NCI-H2029 treated with DMSO at 0.1 percent for 48 hours (cell line): ENCODE data around the gene SMAD6.
A peak's percentile ranks its signal among the peaks of the same experiment; 100 is the strongest.

ENCODE experiments used
- DNase-seq: peaks from one replicate; lab custom pipeline; 2025; lab: John Stamatoyannopoulos, UW

The SMAD6 gene

DNA sequence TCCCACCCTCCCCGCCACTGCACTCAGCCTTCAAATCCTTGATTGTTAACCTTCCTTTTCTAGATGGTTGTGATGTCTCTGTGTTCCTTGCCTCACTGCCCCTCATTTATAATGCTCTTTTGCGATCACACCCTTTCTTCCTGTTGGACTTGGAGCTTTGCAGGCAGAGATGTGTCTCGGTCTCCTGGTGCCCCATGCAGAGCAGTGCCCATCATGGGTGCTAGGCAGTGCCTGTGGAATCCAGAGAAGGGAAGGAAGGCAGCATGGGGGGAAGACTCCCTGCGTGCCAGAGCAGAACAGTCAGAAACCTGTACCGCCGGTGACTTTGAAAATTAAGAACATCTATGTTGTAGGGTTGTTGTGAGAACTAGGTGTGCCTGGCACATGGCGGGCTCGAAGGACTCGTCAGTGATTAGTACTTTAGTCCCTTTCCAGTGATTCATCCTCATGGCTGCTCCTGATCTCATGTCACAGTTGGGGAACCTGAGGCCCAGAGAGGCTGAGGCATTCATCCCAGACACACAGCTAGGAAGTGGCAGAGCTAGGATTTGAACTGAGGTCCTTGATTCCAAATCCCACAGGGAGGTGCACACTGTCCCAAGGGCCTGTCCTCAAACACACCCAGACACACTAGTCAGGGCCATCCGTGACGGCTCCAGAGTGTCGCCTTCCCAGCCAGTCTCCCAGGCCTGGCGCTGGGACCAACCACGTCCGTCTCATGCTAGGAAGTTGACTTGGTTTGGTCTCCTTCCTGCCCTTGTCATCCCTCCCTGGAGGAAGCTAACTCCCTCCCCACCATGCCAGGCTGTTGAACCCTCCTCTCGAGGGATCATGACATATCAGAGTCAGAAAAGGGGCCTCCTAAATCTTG, 58.3 kb downstream of the SMAD6 start:
- DNase-seq = no peak

DNA sequence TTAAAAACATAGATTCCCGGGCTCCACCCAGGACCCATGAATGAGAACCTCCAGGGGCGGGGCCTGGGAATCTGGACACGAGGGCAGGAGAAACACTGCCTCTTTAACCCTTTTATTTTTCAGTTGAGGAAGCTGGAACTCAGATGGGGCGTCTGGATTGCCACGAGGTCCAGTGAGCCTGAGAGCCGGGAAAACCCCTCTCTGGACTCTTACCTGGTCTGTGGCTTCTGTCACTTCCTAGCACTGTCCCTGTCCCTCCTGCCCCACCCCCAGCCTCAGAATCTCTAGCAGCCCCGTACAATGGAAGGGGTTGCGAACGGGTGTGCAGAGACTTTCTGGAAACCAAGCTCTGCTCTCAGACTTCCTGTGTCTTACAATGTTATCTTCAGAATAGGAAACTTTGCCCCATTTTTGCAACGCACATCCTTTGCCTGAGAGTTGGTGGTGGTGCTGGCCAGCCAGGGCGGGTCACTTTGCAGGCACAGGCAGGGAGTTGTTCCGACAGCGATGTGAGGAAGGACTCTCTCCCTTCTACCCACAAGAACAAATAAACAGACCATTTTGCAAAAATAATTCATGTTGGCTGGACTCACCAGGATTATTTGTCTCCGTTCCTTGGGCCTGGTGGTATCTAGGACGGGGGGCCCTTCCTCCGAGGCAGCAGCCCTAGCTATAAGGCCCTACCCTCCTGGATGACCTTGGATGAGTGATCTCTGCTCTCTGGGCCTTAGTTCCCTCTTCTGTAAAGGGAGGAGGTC, 59.1 kb downstream of the SMAD6 start:
- DNase-seq = no peak

DNA sequence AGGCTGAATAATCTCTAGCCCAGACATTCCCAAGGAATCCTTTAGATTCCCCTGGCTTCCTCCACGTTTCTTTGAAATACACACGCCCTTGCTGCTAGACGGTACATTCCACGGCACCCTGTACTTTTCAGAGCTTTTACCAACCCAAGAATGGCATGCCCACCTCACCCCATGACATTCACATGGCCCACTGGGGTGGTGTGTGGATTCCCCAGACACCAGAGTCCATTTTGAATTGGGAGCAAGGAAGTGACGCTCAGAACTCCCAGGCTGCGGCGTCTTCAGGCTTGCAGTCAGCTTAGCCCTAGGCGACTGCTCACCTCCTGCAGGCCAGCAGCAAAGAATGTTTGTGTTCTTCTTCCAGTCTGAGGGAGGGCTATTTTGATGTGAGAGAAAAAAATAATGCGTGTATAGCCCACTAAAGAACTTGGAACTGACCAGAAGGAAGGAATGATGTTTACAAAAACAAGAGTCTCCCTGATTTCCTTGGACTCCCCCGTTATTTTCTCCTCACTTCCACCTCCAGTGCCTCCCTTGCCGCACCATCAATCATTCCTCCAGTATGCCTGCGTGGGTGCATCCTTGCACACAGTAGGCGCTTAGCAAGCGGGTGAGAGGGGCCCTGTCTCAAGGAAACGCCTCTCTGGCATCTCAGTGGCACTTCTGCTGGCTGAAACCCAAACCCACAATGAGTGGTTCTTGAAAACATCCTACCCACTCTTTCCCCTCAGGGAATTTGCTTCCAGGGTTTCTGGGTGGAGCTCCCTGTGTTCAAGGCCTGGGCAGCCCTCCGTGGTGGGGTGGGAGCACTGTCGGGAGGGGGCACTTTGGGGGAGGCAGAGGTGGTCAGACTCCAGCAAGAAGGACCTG, 59.9 kb downstream of the SMAD6 start:
- no peak for DNase-seq

DNA sequence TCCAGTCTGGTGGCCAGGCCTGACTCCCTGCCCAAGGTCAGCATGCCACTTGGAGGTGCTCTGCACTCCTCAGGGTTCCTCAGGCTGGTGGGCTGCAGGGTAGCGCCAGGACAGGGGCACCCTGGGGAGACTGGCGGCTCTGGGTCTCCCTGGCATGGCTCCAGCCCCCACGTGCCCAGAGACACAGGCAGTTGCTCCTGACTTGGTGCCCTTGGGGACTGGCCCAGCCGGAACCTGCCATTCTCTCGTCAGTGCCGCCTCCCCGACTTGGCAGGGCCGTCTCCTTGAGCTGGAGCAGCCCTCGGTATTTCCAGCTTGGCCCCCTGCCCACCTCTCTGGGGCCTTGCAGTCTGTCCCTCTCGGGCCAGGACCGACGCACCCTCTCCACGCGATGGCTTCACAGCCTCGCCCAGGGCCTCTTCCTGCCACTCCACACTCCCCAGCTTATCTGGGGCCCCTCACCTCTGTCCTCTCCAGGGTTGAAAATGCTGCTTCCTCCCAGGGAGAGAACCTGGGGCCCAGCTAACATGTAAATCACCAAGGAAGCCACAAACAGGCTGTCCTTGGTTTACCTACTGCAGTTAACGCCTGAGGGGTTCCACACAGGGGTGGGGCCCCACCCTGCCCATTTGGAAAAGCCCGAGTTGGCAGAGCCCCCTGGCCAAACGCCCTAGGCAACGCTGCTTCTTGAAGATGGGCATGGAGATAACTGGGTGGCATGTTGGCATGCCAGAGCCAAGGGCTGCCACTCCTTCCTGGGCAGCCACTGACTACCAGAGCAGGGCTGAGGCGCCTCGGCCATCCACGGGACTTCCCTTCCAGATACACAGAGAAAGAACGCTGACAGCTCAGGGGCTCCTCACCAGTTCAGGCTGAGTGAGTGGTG, 61.4 kb downstream of the SMAD6 start:
- peak; percentile 10 for DNase-seq

DNA sequence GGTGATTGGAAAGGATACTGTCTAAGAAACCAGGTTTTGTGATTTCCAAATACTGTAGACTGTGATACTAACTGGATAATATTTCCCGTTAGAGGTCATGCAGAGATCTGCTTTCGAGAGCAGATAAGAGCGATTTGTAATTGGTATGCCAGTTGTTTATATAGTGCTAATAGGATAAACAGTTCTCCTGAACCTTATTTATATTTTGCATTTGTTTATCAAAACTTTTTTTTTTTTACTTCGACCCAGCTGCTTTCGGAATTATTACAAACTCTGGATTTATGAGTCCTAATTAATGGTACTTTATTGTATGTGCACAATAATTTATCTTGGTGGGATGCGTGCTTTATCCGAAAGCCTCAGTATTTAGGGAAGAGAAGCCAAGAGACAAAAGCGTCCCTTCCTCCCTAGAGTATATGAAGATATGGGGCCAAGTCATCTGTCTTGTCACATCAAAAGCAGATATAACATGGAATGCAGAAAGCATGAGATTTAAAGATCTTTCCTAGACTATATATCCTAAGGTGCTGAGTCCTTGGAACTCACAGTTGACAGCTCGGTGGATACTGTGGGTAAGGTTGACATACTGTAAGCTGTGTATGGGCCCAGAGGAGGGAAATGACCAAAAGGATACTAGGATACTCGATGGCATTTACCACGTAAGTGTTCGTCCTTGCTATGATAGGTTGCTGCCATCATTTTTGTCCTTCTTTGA, 62.2 kb downstream of the SMAD6 start:
- no peak for DNase-seq

DNA sequence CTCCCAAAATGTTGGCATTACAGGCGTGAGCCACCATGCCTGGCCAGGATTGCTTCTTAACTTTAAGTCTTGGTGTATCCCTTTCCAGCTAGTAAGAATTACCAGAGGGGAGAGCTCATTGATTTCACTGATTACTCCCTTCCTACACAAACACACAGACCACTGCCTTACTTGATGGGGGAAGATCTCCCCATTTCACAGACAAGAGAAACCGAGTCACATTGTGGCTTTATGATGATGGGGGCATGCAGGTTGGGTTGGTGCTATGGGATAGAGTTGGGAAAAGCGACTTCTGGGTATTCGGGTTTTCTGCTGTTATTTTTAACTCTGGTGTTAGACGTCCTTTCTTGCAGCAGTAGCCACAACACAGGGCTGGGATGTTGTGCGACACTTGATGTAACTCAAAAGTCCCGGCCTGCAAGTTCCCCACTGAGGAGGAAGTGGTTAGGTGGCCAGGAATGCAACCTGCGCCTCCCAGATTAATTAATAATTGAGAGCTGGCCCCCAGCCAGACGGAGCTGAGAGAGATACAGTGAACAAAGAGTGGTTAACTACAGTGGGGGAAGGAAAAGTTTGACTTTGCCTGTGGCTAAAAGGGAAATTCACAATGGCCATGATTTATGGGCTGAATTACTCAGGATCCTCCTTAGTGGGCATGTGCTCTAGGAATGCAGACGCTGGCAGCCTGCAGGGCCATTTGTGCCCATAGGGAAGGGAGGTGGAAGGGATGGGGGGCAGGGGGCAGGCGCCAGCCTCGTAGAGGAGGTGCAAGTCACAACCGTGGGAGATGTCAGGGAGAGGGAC, 63.6 kb downstream of the SMAD6 start:
- no peak for DNase-seq

DNA sequence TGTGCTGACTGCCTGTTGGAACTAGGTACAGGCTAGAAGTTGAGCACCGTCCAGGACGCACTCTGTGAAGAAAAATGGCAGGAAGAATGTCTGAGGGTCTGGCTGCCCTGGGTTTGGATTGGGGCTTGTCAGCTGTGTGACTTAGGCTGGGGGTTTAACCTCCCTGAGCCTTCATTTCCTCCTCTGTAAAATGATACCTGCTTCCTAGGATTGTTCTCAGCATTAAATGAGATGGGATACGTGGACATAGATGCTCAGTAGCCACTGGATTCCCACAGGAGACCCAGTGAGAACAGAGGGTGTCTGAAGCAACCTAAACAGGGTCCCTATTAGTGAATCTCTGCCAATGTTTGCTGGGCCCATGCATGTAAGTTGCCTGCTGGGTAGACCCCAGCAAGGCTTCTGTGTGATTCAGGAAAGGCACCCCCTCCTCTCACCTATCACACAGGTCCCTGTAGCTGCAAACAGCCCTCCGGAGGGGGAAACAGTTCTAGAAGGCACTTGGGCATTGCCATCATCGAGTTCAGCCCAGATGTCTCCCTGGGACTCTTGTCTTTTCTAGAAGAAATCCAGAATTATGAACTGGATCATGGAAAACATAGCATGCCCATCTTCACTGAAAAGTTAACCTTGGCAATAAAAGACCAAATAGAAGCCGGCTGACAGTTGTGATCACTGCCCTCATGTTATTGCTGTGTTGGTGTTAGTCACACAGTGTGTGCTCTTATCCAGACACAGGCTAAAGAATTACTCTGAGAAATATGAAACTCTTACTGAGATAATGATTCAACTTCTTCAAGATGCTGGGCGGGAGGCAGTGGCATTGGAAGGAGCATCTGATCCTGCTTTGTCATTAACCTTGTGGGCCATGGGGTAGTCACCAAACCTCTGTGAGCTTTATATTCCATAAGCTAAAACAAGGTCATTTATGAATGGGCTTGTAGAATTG, 64.5 kb downstream of the SMAD6 start:
- DNase-seq = no peak

DNA sequence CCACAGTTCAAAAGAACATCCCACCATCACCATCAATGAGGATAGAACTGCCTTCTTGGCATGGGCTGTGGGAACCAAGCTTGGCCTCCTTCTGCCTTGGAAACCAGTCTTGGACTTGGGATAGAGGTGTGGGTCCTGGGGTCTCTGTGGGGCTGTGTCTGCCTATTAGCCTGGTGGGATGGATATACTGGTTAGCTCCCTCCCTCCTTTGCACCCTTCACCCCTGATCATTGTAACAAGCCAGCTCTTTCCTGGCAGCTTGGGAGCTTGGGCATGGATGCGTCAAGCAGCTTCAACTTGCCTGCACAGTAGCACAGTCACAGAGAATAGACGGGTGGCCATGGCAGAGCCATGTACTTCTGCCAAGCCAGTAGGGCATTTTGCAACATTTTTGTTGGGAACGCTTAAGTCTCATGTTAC, 65.2 kb downstream of the SMAD6 start:
- no peak for DNase-seq

DNA sequence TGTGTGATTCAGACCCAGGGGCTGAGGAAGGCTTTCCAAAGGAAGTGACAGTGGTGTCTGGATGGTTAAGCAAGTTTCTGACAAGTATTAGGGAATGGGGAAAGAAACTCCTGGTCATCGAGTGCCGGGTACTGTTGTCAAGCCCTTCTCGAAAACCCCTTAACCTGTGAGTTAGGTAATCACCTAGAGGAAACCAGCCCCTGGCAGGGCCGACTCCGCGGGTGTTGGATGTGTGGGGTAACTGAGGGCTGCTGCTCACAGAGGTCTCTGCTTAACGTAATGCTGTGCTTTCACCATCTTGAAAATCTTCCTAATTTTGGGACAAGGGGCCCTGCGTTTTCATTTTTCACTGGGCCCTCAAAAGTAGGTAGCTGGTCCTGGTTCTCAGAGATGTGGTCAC, 67.0 kb downstream of the SMAD6 start:
- no peak for DNase-seq

DNA sequence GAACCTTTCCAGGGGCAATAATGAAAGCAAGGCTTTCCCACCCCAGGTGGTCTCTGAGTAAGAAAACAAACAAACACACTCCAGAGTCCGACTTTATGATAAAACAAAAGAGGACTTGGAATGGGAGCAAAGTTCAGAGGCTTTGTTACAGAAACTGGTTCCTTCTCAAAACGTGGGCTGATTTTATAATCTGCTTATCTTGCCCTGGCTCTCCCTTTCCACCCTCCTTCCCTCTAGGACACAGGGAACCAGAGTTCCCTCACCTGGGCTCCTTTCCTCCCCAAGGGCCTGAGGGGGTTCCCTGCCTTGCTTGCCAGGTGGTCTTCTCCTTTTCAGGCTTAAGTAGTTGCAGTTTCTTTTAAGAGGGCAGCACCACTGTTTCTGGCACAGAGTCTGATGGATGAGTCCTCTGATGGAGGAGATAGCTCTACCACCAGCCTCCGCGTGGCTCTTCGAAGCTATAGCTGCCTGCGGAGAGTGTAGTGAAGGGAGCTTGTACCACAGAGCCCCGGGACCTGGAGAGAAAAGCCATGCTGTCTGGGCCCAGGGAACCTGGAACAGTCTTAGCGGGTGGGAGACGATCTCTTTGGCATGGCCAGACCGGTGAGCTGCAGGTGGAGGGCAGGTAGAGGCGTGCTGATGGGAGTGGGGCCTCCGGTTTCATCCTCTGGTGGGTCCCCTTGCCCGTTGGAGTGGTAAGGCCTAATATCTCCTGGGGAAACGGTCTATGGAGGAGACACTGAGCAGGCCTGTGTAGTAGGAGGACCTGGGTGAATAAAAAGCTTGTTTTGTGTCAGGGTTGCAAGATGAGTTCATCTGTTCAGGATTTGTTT, 68.7 kb downstream of the SMAD6 start:
- DNase-seq = no peak

DNA sequence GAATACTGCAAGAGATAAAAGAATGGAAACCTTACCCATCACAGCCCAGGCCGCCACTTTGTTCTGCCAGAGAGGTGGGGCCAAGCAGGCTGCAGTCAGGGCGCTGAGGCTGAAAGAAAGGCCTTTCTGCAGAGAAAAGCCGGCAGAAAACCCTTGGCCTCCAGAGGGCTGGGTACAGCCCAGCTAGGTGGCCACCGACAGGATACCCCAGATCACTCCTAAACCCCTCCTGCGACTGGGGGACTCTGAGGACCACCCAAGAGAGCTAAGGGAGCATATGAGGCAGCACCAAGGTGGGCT, 69.3 kb downstream of the SMAD6 start:
- DNase-seq = no peak

DNA sequence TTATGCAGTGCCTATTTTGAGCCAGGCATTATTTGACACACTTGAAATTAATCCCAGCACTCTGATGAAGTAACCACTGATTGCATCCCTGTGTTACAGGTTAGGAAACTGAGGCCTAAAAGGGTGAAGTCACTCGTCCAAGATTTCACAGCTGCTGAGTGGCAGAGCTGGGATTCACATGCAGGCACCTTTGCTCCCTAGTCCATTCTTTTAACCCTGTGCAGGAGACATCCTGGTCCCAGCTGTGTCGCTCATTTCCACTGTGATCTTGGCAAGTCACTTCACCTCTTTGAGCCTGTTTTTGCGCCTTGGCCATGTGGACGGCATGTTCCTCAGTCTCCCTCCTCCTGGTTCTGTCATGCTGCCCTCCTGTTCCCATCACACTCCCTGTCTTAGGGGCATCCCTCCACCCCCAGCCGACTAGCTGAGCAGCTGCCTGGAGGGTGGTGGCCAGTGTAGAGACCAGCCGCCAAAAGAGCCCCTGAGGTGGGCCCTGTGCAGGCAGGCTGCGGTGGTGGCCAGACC, 70.6 kb downstream of the SMAD6 start:
- DNase-seq = no peak

DNA sequence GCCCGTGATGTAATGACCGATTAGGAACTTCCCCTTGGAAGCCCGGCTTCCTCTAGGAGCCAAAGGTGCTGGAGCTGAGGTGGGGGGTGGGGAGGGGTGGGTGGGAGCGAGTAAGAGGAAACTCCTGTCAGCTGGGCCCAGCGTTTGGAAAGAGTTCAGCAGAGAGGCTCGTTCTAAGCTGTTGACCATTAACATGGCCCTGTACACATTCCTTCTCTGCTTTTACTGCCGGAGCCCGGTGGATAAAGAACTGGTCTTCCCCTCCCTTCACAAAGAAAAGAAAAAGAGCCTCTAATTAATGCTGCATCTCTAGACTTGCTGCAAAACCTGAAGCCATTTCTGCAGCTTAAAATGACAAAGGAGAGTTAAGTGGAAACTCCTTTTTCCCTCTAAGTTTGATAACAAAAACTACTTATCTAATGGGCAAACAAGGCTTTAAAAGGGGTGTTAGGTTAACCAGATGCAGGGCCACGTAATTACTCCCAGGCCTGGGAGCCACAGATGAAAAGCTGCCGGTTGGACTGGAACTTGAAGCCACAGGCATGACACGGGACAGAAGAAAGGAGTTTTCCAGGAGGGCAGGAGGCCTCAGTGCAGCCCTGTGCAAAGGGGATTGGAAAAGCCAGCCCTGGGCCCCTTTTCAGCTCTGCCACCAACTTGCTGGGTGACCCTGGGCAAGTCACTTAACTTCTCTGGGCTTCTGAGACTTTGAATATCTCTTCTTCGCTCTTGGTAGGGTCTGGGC, 71.3 kb downstream of the SMAD6 start:
- DNase-seq = no peak

DNA sequence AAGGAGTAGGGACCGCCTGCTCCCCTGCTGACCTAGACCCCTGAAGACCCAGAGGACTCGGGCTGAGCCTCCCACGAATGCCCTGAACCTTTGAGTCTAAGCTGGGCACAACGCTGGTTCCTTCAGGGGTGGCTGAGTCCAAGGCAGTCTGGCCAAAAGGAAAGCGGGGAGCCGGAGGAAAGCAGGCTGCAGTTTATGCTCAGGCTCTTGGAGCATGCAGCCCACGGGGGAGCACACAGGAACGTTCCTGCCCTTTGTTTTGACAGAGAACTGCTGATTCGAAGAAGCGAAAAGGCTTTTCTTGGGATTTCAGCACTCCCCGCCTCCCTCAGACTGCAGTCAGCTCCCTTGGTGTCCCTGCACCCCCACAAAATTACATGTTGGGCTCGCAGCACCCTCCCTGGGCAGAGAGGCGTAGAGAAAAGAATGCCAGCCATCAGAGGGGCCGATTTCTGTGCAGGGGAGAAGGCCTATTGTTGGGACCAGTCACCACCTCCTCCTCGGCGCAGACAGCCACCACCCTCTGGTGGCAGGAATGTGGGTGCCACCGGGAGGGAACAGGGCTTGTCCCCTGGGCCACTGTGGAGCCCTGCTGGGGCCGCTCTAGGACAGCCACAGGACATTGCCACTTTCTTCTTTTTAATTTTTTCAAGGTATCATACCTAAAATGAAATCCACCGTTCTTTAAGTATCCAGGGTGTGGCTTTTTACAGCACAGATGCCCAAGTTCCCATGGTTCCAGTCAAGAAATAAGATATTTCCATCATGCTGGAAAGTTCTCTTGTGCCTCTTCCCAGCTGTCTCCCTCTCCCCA, 72.2 kb downstream of the SMAD6 start:
- peak; percentile 1 for DNase-seq

DNA sequence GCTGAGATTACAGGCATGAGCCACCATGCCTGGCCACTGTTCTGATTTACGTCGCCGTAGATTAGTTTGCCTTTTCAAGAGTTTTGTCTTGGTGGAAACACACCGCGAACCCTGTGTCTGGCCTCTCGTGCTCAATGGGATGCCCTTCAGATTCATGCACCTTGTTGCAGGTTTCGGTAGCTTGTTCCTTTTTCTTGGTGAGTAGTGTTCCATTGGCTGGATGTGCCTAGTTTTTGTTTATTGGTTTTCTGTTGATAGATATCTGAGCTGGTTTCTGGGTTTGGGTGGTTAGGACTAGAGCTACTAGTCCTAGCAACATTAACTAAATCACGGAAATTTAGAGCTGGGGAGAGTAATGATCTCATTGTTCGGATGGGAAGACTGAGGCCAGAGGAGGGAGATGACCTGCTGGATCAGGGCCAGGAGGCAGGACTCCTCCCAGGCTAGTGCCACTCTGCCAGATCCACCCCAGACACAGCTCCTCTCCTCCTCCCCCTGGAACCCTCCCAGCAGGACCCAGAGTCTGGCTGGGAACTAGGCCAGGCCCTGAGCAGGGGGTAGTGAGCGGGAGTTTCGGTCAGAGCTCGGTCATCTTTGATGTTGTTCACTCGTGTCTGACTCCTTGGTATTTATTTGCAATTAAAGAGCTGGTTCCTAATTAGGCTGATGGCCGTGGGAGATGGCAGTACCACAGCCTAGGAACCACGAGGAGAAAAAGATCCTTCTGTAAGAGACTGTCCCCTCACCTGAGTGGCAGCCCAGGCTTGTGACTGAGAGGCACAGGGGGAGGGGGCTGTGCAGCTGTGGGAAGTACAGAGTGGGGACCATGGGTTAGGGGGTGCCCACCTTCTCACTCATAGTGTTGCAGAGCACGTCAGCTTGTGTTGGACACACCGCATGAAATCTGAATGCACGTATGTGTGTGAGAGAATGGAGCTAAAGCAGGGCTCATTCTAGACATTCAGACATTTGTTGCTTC, 73.4 kb downstream of the SMAD6 start:
- no peak for DNase-seq
